HepG2 (cell line): Measurements from ENCODE around the gene RHBDD2. TPM values are rescaled to one million over a fixed set of nuclear protein-coding genes. Genes with fewer than 3 reads are reported as not detected.

Source experiments
- ASH2L ChIP-seq: fragments of 300-600, 200-600 bp; sonication (generic); IDR thresholded peaks from 2 replicates; pipeline ENCODE4 v1.7.0; 2017; ENCODE audit warnings: low read depth, mild to moderate bottlenecking, moderate library complexity, mixed read lengths, low read length; ENCODE audit not compliant: insufficient read length
- GATAD2A ChIP-seq: IDR thresholded peaks from 2 replicates; pipeline ENCODE4 v1.6.1; 2016
- HMGA1 ChIP-seq: sonication (generic); formaldehyde crosslinking; conservative IDR thresholded peaks from 2 replicates; pipeline ENCODE4 v1.4.0; 2020; ENCODE audit warnings: missing genetic modification reagents
- HMGXB4 ChIP-seq, 2 experiments: sonication (generic) in 1 of 2; formaldehyde crosslinking in 1 of 2; IDR thresholded peaks; 2 replicates each; pipeline versions ENCODE4 v1.4.0 to v1.6.1; 2018 to 2020; ENCODE audit warnings: missing genetic modification reagents in 2 of 2, borderline replicate concordance in 1 of 2, low read depth in 1 of 2, mild to moderate bottlenecking in 1 of 2, missing biosample characterization in 1 of 2
- MTA3 ChIP-seq: sonication (generic); formaldehyde crosslinking; IDR thresholded peaks from 2 replicates; pipeline ENCODE4 v1.4.0; 2020; ENCODE audit warnings: missing genetic modification reagents
- REST ChIP-seq, 2 experiments: IDR thresholded peaks; 2 replicates each; pipeline ENCODE4 v1.6.1; 2011 to 2012; ENCODE audit warnings: low read length in 2 of 2, borderline replicate concordance in 1 of 2, low read depth in 1 of 2, mild to moderate bottlenecking in 1 of 2, moderate library complexity in 1 of 2
- SMYD3 ChIP-seq: sonication (generic); formaldehyde crosslinking; IDR thresholded peaks from 2 replicates; pipeline ENCODE4 v1.8.1; 2023; ENCODE audit warnings: mild to moderate bottlenecking, missing genetic modification reagents
- TBX3 ChIP-seq: fragments of 450-650 bp; IDR thresholded peaks from 2 replicates; pipeline ENCODE4 v1.6.1; 2017; ENCODE audit warnings: antibody characterized with exemption, mild to moderate bottlenecking, inconsistent platforms, borderline replicate concordance
- ZNF224 ChIP-seq: sonication (generic); formaldehyde crosslinking; IDR thresholded peaks from 2 replicates; pipeline ENCODE4 v1.5.0; 2020; ENCODE audit warnings: mild to moderate bottlenecking, missing genetic modification reagents
- ZNF256 ChIP-seq: sonication (generic); formaldehyde crosslinking; conservative IDR thresholded peaks from 2 replicates; pipeline ENCODE4 v1.4.0; 2020; ENCODE audit warnings: missing genetic modification reagents
- polyA plus RNA-seq, 8 experiments: library from polyadenylated mRNA; depleted of rRNA in 3 of 8; stranded (reverse) in 7 of 8; unstranded in 1 of 8; fragments of >200 nt; fragmentation: Illumina TruSeq in 4 of 8; extraction: Trizol in 4 of 8; gene quantifications; 2 replicates each; pipeline versions ENCODE4 v1.2.1 to v1.2.3, GENCODE V29; 2011 to 2016; ENCODE audit warnings: low read depth in 4 of 8, missing spikeins in 1 of 8, mixed read lengths in 1 of 8; ENCODE audit not compliant: insufficient read depth in 1 of 8
- total RNA-seq, 5 experiments: library from RNA; depleted of rRNA; stranded (reverse); fragments of >200 nt; fragmentation: Illumina TruSeq; extraction: Trizol; gene quantifications; 2 replicates each; pipeline ENCODE4 v1.2.3, GENCODE V29; 2016; ENCODE audit warnings: low read depth in 1 of 5
- TF ChIP-seq, protein P1 (sequence below): sonication (generic); formaldehyde crosslinking; IDR thresholded peaks from 2 replicates; pipeline ENCODE4 v1.5.1; 2020; ENCODE audit warnings: mild to moderate bottlenecking, missing genetic modification reagents
- TF ChIP-seq, protein P2 (sequence below): IDR thresholded peaks from 2 replicates; pipeline ENCODE4 v1.6.1; 2016; ENCODE audit warnings: low read depth, missing genetic modification reagents, missing compliant biosample characterization

The RHBDD2 gene
- total and polyA plus RNA-seq, 2 of the 13 experiments (the other 11 are each of a cell fraction or from before 2014, with no cell fraction given): 23.1 to 26.4 TPM

DNA sequence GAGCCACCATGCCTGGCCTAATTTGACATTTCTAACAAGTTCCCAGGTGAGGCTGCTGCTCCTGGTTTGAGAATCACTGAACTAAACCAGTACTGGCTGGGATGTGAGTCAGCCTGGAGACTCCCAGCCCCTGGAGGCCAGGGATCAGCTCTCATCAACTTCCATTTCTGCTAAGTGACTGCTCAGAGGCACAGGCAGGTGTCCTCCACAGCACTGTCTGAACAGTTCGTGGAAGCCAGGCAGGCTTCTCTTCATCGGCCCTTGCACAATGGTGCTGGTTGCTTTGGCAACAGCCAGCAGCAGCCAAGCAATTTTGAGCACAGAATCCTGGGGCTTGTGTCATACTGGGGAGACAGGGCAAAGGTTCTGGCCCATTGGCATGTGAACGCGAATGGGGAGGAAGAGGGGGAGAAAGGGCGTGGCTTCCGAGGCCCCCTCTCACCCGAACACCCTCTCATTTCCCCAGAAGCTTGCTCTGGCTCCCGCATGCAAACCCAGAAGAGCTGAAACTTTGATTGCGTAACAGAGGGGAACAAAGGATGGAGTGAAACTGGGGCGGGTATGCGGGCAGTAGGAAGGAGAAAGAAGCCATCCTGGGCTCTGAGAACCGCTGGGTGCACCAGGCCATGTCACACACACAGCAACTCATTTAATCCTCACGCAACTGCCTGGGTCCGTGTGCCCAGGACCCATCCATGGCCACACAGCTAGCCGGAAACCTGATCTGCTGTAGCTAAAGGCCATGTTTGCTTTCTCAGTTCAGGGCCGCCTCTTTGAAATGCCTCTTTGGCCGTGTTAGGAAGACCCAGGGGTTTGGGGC, 27.2 kb downstream of the RHBDD2 start (continued):
- TF ChIP-seq, protein P1, sequence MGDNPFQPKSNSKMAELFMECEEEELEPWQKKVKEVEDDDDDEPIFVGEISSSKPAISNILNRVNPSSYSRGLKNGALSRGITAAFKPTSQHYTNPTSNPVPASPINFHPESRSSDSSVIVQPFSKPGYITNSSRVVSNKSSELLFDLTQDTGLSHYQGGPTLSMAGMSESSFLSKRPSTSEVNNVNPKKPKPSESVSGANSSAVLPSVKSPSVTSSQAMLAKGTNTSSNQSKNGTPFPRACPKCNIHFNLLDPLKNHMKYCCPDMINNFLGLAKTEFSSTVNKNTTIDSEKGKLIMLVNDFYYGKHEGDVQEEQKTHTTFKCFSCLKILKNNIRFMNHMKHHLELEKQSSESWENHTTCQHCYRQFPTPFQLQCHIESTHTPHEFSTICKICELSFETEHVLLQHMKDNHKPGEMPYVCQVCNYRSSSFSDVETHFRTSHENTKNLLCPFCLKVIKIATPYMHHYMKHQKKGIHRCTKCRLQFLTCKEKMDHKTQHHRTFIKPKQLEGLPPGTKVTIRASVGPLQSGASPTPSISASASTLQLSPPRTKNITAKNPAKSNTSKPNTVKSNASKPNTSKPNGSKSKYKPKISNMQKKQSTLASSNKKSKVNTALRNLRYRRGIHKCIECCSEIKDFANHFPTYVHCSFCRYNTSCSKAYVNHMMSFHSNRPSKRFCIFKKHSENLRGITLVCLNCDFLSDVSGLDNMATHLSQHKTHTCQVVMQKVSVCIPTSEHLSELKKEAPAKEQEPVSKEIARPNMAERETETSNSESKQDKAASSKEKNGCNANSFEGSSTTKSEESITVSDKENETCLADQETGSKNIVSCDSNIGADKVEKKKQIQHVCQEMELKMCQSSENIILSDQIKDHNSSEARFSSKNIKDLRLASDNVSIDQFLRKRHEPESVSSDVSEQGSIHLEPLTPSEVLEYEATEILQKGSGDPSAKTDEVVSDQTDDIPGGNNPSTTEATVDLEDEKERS (CRISPR knock-in tag): peak; percentile 71; the same call in 1 of the 2 replicates
- TF ChIP-seq ASH2L (peak; percentile 87), HMGA1 (CRISPR knock-in tag) (no peak), SMYD3 (CRISPR knock-in tag) (peak; percentile 74), GATAD2A (CRISPR knock-in tag) (peak; percentile 73), ZNF256 (CRISPR knock-in tag) (0 out of 2 replicates have a peak, but pooled peaks have one; percentile 45), TBX3 (peak; percentile 14; the same call in 1 of the 2 replicates), REST (IDR thresholded peaks at IDR 0.05; ENCODE audit: borderline replicate concordance in 1 of 2, low read depth in 1 of 2, low read length in 2 of 2) (peak in 1 of 2 experiments; percentile 57; a peak in 1 of 4 replicates), MTA3 (CRISPR knock-in tag) (no peak), HMGXB4 (CRISPR knock-in tag; IDR thresholded peaks at IDR 0.05; ENCODE audit: borderline replicate concordance in 1 of 2, low read depth in 1 of 2) (peak in 1 of 2 experiments; percentile 48; a peak in 2 of 4 replicates), ZNF224 (no peak)
- TF ChIP-seq, protein P2, sequence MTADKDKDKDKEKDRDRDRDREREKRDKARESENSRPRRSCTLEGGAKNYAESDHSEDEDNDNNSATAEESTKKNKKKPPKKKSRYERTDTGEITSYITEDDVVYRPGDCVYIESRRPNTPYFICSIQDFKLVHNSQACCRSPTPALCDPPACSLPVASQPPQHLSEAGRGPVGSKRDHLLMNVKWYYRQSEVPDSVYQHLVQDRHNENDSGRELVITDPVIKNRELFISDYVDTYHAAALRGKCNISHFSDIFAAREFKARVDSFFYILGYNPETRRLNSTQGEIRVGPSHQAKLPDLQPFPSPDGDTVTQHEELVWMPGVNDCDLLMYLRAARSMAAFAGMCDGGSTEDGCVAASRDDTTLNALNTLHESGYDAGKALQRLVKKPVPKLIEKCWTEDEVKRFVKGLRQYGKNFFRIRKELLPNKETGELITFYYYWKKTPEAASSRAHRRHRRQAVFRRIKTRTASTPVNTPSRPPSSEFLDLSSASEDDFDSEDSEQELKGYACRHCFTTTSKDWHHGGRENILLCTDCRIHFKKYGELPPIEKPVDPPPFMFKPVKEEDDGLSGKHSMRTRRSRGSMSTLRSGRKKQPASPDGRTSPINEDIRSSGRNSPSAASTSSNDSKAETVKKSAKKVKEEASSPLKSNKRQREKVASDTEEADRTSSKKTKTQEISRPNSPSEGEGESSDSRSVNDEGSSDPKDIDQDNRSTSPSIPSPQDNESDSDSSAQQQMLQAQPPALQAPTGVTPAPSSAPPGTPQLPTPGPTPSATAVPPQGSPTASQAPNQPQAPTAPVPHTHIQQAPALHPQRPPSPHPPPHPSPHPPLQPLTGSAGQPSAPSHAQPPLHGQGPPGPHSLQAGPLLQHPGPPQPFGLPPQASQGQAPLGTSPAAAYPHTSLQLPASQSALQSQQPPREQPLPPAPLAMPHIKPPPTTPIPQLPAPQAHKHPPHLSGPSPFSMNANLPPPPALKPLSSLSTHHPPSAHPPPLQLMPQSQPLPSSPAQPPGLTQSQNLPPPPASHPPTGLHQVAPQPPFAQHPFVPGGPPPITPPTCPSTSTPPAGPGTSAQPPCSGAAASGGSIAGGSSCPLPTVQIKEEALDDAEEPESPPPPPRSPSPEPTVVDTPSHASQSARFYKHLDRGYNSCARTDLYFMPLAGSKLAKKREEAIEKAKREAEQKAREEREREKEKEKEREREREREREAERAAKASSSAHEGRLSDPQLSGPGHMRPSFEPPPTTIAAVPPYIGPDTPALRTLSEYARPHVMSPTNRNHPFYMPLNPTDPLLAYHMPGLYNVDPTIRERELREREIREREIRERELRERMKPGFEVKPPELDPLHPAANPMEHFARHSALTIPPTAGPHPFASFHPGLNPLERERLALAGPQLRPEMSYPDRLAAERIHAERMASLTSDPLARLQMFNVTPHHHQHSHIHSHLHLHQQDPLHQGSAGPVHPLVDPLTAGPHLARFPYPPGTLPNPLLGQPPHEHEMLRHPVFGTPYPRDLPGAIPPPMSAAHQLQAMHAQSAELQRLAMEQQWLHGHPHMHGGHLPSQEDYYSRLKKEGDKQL: peak; percentile 52; the same call in 1 of the 2 replicates
